ENCODE measurements around the gene ZNF423. TPM values are rescaled to one million over a fixed set of nuclear protein-coding genes. Genes with fewer than 3 reads are reported as not detected.
A peak's percentile ranks its signal among the peaks of the same experiment; 100 is the strongest.

Gene ZNF423
- total RNA-seq, 1 donor from 2014 or later, result 0.35 TPM

DNA sequence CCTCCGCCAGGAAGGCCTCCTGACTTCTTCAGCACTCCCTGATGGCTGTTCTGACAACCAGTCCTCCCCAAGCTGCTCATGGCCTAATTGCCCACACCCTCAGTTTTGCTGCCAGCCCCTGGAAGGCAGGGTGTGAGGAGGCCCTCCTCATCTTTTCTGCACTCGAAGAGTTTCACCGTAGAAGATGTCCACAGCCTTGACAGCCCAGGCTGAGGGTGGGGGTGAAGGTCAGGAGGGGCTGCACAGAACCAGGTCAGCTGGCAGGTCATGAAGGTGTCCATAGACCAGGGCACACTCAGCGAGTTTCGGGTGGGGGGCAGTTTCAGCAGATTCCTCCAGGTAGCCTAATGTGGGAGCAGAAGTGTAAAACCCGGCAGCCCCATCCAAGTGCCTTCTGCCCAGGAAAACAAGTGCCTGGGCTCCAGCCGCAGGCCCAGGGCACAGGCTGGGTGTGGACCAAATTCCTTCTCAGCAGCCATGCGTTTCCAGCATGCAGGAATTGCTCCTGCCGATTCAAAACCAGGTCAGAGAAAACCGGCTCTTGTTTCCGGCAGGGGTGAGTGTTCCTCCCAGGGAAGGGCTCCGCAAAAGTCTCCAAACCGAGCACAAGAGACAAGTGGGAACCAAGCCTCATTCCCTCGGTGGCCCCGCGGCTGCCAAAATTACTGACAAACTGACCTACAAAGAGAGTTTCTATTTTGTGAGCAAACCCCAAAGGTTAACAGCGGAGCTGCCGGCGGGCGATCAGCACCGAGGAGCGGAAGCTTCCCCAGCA lies 253.5 kb downstream of the ZNF423 start:
- peak; percentile 78 for DNase-seq (ENCODE audit: low read depth)

DNA sequence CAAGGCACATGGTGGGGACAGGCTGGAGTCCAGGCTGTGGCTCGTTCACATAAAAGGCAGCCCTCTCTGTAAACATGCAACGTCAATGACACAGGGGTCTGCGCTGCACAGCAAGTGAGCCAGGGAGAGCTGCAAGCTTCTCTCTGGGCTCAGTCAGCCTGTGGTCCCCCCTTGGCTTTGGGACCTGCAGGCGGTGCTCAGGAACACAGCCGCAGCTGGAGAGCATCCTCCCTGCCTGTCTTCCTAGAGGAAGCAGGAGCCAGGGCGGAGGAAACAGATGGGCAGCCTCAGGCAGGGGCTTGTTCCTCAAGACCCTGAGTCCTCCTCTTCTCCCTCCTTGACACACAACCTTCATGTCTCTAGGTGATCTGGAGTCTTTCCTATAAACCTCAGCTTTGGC lies 254.3 kb downstream of the ZNF423 start:
- no peak for DNase-seq (ENCODE audit: low read depth)

DNA sequence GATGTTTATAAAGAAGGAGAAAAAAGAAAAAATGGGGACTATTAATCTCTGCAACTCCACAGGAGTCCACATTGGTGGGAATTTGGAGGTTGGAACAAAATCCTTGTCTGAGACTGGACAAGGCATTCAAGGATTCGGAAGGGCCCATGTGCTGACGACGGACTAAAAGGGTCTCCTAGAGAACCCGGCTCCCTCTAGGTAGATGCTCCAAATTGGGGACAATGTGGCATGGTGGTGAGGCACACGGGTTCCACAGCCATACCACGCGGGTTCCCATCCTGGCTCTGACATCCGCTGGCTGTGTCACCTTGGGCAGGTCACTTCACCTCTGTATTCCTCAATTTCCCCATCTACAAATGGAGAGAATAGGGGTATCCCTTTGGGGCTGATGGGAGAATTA lies 254.9 kb downstream of the ZNF423 start:
- DNase-seq (ENCODE audit: low read depth), result no peak

DNA sequence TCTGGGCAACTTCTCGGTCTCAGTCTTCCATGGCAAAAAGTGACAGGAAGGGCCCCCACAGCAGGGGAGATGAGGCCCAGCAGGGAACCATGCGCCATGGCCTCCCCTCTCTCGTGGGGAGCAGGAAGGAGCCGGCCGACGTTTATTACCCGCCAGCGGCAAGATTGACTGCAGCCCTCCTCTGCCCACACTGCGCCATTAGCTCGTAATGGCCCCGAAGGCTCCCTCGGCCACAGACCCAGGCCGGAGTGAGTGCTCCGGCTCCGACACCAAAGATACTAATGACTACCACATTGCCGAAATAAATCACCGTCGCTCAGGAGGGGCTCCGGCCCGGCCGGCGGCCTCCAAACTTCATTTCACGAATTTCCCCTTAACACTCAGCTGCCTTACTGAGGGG lies 255.4 kb downstream of the ZNF423 start:
- DNase-seq (ENCODE audit: low read depth), result no peak

DNA sequence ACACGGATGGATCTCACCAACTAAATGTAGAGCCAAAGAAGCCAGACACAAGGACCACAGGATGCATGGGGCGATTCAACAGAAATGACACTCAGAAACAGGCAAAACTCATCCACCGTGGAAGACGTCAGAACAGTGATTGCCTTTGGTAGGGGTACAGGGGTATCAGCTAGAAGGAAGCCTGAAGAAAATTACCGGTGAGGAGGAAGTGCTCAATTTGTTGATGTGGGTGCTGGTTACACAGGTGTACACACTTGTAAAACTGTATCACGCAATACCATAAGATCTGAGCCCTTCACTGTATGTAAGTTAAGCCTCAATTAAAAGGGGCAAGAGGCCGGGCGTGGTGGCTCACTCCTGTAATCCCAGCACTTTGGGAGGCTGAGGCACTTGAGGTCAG lies 256.2 kb downstream of the ZNF423 start:
- no peak for DNase-seq (ENCODE audit: low read depth)

DNA sequence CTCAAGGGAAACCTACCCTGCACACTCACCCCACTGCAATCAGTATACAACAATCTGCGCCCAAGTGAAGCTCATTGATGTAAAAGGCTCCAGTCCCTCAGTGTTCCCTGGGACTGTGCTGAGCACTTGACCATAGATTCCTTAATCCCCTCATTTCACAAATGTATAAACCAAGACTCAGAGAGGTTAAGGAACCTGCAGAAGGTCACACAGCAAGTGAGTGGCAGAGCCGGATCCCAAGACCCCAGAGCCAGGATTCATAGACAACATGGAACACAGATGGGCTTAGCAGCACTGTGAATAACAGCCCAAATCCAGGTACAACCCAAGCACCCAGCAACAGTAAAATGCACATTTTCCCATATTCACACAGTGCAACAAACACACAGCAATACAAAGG lies 256.6 kb downstream of the ZNF423 start:
- DNase-seq (ENCODE audit: low read depth), result no peak

DNA sequence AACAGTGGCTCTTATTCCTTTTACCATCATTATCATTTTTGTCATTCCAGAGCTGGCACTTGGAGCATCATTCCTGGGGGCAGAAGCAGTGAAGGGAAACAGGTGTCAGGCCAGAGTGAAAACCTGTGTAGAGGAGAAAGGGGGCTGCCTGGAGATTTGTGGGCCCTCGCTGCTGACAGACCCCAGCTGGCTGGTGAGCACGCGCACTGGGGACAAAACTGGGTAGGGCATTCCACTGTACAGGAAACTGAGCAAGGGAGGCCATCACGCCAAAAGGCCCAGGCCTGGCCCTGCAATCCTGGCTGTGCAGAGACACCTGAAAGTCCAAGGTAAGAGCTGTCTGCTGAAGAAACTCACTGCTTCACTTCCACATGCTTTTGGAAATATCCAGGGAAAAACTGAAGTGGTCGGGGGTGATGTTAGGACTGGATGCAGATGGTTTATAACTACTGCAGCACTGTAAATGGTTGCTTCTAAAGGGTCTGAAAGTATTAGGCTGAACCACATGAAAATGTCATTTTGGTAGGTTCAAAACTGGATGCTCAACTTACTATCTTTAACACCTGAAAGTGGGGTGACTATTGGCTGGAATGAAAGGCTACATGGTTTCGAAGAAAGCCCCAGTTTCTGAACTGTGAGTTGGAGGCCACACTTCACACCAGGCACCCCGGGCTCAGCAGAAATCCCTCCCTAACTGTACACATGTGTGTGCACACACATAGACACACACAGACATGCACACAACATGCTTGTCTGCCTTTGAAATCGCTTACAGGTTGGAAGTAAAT lies 257.3 kb downstream of the ZNF423 start:
- DNase-seq (ENCODE audit: low read depth), result no peak

DNA sequence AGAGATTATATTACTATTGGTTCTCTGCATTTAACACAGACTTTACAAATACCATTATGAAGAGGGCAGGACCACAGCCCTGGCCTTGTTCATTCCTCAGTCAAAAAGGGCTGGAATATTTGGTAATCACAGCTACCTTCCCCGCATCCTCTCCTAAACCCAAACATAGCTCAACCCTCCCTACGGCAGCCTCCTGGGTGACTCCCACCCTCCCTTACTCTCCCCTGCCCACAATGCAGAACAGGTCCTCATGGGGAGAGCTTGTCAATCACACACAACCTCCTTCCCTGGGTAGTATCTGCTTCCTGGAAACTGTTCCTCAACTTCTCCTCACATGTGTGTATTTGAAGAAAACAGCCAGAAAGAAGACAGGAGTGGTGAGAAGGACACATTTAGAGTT lies 258.1 kb downstream of the ZNF423 start:
- no peak for DNase-seq (ENCODE audit: low read depth)

DNA sequence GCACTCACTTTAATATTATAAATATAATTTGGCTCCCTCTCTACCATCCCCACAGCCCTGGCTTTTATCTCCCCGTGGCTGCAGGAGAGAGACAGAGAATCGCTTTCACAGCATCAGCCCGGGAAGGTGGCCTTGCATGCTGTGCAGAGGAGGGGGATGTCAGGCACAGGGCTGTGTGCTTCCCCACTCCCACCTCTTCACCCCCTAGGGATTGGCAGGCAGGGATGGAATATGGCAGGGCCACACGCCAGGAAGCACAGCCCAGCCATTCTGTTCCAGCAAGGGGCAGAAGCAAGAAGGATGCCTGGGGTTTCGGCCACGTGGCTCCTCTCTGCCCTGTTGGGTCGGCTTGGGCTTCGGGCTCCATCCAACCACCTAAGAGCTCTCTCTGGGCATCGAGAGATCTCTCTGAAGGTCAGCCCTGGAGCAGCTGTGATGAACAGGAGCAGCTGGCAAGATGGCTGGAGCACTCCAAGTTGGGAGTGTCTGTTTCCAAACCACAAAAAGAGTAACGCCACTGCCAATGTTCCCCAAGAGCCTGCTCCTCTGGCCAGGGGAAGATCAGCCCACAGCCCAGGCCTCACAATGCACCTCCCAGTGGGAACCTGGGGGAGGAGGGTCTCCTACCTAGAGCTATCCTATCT lies 259.1 kb downstream of the ZNF423 start:
- no peak for DNase-seq (ENCODE audit: low read depth)

DNA sequence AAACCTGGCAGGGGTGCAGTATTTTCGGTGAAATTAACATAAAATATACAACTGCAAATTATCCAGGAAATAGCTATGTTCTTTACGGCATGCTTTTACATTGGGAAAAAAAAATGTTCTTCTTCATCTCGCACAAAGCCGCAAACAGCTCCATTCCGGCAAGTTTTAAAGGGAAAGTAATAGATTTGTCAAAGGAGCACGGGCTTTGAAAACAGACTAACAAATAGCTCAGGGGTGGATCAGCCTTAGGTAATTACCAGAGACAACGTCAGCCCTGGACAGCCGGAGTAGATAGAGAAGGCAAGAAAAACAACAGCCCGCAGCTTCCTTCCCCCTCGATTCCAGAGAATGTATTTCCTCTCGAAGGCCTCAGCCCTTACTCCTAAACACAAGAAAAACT lies 259.8 kb downstream of the ZNF423 start:
- no peak for DNase-seq (ENCODE audit: low read depth)

DNA sequence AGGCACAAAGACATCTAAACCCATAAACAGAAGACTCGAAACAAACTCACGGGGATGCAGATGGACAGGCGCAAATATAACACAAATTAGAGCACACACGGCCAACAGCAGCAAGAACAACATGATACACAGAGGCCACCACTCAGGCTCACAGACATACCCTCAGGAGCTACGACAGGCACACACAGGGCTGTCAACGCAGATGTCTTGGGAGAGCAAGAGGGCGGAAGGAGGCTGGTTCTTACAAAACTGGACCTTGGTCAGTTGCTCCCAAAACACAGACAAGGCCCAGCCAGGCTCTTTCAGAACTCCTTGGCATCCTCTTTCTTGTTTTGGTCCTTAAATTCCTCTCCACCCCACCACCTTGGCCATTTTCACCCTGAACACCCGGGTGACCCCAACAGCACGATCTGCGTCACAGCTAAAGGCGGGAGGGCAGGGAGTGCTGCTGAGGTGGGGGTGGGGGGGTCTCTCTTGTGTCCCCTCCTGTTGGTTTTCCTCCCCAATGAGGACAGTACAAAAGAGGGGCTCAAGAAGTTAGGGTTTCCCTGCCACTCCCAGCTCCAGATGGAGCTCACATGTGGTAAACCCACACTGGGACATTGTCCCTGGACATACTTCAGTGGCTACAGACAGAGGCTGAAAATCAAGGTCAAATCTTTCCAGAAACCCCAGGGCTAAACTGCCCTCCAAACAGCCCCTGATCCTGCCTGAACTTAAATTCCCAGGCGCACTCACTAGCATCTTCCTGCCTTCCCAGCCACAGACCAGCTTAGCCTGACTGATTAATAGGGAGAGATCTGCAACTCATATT lies 261.0 kb downstream of the ZNF423 start:
- no peak for DNase-seq (ENCODE audit: low read depth)

DNA sequence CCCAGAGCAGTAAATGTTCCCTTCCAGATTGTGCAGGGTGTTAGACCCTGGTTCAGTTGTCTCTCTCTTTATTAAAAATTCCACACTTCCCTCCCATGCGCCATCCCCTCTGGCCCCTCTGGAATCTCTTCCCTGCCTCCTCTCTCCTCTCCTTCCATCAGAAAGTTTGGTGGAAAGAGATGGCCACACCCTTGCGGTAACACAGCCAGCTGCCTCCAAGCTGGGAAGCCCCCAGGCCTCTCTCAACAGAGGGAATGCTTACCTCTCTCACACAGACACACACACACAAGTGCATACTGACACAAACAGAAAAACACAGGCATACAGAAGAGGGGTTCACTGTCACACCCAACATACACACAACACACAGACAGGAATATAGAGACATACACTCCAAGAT lies 261.8 kb downstream of the ZNF423 start:
- no peak for DNase-seq (ENCODE audit: low read depth)

DNA sequence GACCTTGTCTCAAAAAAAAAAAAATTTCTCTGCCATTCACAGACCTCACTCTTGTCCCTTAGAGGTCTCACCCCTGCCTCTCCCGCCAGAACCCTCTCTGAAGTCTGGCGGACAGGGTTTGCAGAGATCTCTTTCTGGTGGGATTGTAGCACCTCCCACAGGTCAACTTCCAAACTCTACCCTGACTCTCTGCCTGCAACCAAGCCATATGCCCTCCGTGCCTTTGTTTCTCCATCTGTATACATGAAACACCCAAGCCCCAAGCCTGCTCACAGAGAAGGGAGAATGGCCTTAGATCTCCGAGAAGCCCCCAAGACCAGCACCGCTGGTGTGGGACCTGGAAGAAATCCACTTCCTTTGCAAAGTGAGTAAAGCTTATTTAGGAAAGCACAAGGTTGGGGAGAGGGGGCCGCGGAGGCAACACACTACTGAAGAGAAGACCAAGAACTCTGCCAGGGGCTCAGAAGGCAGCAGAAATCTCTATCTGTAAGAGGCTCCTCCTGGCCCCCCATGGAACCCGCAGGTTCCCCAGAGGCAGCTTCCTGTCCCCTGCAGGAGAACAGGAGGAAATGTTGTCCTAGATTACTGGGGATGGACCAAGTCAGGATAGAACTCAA lies 262.4 kb downstream of the ZNF423 start:
- no peak for DNase-seq (ENCODE audit: low read depth)

DNA sequence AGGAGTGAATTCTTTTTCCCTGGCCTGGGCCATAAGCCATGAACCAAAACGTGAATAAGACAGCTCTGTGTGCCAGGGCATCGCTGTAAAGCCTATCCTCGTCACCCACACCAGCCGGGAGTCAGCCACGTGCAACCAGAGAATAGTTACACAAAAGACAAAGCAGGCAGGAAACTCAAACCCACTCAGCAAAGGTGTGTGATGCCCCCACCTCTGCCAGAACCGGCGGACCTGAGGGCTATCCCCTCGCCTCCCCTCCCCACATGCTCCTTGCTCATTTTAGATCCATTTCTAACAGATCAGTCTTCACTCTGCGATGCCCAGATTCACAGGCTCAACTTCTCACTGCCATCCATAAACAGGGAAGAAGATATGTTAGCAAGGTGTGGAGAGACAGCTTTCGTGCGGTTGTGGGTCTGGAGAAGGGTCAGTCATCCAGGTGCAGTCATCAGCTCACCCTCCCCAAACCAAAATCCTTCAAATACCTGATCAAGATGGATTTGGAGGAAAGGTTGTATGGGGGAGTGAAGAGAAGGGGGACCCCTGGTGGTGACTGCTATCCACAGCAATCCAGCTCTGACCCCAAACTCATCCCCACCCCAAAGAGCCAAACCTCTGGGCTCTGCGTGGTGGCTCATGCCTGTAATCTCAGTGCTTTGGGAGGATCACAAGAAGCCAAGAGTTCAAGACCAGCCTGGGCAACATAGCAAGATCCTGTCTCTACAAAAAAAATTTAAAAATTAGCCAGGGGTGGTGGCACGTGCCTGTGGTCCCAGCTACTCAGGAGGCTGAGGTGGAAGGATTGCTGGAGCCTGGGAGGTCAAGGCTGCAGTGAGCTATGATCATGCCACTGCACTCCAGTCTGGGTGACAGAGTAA lies 263.1 kb downstream of the ZNF423 start:
- DNase-seq (ENCODE audit: low read depth), result peak; percentile 6

DNA sequence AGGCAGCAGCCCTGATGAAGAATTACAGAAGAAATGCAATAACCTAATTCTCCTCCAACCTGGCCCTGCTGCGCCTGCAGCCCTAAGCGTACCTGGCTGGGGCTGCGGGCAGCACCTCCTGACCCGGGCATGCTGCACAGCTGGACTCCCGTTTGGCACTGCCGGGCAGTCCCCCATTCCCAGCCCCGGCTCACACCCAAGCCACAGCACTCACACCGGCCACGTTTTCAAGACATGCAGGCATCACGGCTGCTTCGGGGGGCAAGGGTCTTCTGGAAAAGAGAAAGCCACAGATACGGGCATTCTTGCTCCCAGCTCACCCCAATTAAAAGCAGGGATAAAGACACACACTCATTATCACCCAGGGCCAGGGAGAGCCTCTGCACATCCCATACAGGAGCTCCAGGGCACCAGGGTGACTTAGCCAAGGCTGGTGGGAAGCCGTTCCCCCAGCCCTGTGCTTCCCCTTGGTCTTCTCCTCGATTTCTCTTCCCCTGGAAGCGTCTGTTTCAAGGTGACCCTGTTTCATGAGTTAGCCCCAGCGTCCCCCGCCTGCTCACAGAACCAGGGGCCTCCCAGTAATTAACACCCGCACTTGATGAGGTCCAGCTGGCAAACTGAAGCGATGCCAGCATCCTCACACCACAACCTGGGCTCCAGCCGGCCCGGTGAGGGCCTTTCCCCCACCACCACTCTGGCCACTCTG lies 265.6 kb downstream of the ZNF423 start:
- no peak for DNase-seq (ENCODE audit: low read depth)

DNA sequence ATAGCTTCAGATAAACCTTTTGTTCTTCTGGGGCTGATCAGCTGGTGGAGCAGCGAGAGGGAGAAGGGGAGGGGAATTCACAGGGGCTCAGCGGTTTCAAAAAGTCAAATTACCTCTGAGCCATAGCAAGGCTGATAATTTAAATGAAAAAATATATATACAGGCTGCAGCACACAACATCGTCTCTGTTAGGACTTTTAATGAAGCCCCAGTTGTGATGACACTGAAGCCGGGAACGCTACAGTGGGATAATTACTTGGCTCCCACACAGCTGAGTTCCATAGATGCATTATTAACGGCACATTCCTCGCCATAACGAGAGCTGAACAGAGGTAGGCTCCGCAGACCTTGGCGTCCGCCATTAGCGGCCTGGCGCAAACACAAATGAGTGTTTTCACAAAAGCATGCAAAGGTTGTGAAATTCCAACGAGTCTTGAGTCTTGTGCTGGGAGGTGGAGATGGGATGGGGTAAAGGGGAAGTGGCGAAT lies 266.3 kb downstream of the ZNF423 start:
- DNase-seq (ENCODE audit: low read depth), result no peak

DNA sequence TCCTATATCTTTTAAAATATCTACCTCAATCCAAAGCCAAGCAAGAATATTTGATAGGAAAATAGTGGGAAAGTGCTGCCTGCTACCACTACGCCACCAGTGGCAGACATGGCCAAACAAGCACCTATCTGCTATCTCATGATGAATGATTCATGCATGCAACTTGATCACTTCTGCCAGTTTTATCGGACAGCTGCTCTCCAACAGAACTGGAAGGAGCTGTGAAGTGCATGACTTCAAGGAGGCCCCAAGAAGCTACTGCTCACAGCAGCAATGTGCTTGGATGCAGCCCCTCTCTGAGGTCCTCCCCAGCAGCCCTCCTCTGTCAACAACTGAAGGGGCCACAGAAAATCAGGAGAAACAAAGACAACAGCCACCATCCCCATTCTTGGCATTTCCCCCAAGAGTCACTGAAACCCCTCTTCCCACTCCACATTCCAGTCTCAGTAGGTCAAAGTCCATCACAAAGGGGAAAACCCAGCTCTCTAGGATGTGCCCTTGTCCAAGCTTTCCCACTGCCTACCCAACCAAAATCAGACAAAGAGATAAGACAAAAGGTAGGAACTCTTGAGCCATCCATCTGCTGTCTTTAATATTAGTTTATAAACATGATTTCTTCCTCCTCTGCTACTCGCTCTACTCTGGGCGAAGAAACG lies 267.1 kb downstream of the ZNF423 start:
- DNase-seq (ENCODE audit: low read depth), result no peak

DNA sequence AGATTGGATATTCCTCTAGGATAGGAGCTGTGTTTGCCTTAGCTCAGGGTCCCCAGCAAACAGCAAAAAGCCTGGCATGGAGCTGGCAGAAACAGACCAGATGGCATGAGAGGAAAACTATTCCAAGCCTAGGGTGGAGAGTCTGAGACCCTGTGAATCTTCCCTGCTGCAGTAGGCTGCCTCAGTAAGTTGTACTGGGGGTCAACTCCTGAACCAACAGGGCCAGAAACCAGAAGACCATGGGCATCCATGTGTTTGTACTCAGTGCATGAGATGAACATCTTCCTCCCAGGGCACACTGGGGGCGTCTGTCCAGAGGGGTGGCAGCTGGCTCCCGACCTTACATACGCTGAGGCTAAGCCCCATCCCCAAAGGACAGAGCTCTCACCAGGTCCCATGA lies 267.9 kb downstream of the ZNF423 start:
- no peak for DNase-seq (ENCODE audit: low read depth)

DNA sequence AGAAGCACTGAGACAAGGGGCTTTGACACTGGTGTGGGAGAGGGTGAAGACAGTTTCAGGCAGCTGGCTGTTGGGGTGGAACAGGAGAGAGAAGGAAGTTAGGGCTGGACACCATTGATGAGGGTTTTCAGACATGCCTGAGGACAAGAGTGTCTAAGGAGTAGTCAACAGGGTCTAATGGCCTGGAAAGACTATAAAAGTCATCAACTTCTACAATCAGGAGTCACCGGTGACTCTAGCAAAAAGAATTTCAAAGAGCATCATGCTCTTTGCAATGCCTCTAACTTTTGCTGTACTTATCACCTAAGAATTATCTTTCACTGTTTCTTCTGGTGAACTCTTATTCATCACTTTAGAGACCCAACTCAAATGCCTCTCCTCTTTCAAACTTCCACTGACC lies 268.4 kb downstream of the ZNF423 start:
- DNase-seq (ENCODE audit: low read depth), result no peak

Data from renal cortical epithelial cell (primary cell).